Femur (tissue), 1 donor: ENCODE data around the gene SNAP91.
"Not testable (repeated sequence)": the region's sequence is repeated elsewhere in the genome, so short reads cannot be mapped to it uniquely, and the experiment has no call there.

Source experiments
- DNase-seq: peaks from one replicate; pipeline ENCODE4 v3.0.0-alpha.2; 2017

SNAP91 gene, protein sequence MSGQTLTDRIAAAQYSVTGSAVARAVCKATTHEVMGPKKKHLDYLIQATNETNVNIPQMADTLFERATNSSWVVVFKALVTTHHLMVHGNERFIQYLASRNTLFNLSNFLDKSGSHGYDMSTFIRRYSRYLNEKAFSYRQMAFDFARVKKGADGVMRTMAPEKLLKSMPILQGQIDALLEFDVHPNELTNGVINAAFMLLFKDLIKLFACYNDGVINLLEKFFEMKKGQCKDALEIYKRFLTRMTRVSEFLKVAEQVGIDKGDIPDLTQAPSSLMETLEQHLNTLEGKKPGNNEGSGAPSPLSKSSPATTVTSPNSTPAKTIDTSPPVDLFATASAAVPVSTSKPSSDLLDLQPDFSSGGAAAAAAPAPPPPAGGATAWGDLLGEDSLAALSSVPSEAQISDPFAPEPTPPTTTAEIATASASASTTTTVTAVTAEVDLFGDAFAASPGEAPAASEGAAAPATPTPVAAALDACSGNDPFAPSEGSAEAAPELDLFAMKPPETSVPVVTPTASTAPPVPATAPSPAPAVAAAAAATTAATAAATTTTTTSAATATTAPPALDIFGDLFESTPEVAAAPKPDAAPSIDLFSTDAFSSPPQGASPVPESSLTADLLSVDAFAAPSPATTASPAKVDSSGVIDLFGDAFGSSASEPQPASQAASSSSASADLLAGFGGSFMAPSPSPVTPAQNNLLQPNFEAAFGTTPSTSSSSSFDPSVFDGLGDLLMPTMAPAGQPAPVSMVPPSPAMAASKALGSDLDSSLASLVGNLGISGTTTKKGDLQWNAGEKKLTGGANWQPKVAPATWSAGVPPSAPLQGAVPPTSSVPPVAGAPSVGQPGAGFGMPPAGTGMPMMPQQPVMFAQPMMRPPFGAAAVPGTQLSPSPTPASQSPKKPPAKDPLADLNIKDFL

DNA sequence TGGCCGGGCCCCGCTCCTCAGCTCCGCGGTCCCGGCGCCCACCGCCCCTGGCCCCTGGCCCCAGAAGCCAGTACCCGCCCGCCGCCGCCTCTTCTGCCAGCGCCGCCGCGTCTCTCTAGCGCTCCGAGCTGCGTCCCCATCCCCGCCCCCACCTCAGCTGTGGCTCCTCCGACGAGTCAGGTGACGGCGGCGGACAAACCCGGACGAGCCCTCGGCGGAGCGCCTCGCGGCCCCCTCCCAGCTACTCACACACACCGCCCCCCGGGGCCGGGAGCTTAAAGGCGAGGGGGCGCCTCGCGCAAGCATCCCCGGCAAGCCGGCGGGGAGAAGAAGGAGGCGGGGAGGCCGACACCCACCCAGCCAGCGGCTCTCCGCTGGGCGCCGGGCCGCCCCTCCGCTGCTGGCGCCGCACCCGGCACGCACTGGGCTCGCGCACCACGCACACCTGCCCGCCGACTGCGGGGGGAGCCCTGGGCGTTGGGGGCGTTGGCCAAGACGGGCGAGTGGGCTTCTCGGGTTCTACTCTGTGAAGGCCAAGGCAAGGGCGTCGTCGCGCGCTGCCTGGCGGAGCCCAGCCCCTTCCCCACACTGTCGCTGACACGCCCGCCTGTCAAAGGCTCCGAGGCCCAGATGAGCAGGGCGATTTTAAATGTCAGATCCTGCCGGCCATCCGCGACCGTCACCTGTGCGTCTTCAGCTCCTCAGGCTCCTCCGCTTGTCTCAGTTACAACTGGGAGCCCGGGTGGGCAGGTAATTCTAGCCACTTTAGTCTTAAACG, at the start of gene SNAP91:
SNAP91 (minus strand) TSS at position 132 of the 778 bp plus-strand sequence. CDS start 1,174 bp downstream, outside the sequence.
- peak; percentile 64 for DNase-seq

DNA sequence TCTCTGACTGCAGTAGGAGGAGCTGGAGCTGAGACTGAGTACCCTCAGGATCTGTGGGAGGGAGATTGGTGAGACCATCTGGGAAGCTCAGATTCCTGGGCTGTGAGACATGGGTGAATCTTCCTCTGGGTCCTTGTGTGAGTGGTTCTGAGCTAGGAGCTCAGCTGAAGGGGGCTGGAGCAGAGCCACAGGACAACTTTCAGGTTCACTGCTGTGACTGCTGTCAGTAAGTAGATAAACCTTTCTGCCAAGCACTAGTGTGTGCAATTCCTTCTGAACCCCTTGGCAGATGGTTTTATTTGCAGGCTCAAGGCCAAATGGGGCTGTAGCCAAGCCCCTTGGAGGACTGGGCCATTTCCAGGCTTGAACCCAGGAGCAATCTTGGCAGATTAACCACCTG, 49.6 kb upstream of the SNAP91 start:
- DNase-seq, result no peak

DNA sequence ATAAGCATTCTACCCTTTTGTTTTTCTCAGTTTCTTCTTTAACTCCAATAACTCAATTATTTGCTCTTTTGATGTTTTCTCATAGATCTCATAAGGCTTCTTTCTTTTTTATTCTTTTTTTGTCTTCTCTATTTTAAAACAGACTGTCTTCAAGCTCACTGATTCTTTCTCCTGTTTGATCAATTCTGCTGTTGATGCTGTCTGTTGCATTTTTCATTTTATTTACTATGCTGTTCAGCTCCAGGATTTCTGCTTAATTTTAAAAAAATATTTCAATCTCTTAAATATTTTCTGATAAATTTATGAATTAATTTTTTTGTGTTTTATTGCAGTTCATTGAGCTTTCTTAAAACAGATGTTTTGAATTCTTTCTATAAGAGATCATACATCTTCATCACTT, 48.1 kb upstream of the SNAP91 start:
- DNase-seq, result no peak

DNA sequence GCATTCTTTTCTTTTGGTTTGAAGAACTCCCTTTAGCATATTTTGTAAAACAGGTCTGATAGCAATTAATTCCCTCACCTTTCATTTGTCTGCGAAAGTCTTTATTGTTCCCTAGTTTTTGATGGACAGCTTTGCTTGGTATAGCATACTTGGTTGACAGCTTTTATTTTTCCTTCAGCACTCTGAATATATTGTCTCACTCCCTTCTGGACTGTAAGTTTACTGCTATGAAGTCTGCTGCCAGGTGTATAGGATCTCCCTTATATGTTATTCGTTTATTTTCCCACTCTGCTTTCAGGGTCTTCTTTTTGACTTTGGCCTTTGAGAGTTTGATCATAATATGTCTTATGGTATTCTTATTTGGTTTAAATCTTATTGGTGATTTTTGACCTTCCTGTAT, 47.7 kb upstream of the SNAP91 start:
- DNase-seq, result no peak

DNA sequence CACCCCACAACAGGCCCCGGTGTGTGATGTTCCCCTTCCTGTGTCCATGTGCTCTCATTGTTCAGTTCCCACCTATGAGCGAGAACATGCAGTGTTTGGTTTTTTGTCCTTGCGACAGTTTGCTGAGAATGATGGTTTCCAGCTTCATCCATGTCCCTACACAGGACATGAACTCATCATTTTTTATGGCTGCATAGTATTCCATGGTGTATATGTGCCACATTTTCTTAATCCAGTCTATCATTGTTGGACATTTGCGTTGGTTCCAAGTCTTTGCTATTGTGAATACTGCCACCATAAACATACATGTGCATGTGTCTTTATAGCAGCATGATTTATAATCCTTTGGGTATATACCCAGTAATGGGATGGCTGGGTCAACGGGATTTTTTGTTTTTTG, 43.5 kb upstream of the SNAP91 start:
- not testable (repeated sequence) for DNase-seq

DNA sequence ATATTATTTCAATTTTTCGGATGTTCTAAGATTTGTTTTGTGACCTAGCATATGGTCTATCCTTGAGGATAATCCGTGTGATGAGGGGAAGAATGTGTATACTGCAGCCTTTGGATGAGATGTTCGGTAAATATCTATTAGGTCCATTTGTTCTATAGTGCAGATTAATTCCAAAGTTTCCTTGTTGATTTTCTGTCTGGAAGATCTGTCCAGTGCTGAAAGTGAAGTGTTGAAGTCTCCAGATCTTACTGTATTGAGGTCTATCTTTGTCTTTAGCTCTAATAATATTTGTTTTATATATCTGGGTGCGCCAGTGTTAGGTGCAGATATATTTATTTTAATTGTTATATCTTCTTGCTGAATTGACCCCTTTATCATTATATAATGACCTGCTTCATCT, 32.2 kb upstream of the SNAP91 start:
- no peak for DNase-seq

DNA sequence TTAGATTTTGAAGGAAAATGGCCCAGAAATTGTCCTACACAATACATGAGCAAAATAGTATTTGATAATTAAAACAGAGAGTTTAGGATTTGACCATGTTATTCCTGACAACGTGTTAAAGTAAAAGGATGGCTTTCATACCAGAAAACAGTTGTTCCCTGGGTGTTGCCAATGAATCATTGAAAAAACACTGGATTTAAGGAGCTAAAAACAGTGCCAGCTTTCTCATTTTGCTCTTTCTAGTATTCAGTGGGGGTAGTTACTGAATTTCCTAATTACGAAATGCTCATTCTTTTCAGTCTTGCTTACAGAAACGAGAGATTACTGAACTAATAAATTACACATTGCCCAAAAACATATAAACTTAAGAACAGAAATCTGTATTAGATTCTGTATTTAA, 26.6 kb upstream of the SNAP91 start:
- no peak for DNase-seq

DNA sequence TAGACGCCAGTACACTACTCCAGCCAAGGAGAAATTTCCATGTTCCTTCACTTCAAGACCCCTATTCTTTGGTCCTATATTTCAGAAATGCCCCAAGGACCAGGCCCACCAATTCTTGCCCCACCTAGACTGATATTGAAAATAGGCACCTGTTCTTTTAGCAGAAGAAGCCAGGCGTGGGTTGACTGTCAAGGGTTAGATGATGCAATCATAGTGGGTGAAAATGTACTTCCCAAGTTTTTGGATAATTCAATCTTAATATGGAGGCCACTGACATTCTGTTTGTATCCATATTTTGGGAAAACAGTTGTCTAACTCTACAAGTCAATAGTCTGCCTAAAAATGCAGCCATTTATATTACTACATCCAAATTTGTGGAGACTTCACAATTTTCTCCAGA, 21.0 kb upstream of the SNAP91 start:
- DNase-seq, result no peak

DNA sequence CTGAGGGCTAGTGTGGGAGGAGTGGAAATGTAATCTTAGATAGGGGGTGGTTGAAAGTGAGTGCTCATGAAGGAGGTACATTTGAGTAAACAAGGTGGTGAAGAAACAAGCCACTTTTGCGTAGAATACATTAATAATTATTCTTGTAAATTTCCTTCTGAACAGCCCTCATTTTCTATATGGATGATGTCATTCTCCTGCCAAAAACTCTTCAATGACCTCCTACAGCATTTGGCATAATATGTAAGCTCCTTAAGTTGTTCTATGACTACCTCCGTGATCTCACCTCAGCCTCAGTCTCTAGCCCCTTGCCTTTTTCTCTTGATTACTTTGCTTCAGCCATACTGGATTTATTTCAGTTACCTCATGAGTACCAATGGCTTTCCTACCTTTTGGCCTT, 14.0 kb upstream of the SNAP91 start:
- no peak for DNase-seq

DNA sequence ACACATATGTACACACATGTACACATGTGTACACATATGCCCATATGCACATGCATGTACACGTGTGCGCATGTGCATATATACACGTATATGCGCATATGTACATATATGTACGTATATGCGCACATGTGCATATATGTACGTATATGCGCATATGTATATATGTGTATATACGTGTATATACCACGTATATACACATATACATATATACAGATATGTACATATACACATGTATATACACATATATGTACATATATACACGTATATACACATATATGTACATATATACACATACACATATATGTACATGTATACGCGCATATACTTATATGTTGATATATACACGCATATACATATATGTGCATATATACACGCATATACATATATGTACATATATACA, 8.9 kb upstream of the SNAP91 start:
- DNase-seq, result no peak

DNA sequence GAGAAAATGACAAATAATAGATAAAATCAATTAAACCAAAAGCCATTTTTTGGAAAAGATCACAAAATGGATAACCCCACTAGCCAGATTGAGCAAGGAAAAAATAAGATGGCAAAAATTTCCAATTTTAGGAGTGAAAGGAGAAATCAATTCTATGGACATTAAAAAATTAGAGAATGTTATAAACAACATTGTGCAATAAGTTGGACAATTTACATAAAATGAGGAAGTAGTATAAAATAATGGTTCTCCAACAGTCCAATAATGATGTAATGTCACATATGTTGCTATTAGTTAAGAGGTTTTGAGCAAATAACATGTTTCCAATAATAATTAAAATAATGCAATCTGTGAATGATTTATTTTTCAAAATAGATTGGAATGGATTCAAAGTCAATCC, 3.1 kb upstream of the SNAP91 start:
- DNase-seq, result no peak

DNA sequence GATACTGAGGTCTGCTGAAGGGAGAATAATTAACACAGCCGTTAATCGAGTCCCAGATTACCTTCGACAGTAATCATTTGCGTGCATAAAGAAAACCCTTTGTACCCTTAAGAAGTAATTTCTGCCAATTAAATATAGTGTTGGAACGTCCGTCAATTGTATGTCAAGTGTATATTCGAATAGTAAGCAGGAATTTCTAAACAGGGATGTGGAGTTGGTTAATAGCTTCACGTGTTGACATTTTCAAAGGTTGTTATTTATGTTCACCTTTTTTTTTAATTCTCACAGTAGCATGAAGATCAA, 798 bp upstream of the SNAP91 start:
- no peak for DNase-seq

DNA sequence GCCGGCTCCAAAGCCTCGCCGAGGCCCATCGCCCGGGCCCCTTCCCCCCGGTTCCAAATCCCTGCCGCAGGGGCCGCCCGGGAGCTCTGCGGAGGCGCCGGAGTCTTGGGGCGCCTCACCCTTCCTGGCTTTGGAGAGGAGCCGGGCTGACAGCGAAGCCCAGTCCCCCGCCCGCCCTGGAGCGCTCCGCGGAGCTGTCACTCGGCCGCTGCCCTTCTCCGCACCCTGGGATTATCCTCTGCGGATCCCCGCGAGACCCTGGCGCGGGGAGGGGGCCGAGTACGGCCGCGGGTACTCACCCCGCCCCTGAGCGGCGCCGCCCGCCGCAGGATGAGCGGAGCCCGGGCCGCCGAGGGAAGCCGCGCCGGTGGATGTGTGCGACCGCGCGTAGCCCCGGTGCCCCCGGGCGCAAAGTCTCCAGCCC, 343 bp downstream of the SNAP91 start:
- peak; percentile 41 for DNase-seq

DNA sequence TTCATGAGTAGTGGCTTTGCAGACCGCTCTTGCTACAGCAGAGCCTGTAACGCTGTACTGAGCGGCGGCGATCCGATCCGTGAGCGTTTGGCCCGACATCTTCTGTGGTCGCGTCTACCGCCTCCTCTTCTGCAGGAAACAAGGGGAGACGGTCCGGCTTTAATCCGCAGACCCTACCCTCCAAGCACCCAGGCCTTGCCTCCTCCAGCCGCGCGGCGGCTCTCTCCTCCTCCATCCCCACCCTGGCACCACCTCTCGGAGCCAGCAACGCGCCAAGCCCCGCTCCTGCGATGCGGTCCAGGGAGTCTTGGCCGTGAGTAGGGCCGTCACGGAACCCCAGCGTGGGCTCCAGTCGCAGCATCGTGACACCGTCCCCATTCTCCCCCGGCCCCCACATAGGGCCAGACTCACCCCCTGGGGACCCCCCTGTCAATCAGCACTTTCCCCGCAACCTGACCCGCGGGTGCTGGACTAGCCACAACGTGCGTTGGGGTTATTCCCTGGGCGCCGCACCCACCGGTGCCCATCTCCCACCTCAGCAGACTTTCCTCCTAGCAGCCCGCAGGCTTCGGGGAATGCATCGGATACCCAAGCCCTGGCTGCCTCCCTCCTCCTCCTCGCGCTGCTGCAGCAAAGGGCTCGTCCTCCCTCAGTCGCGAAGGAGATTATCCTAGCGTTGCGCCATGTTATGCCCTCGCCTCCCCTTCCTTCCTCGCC, 914 bp downstream of the SNAP91 start:
- DNase-seq, result peak; percentile 14

DNA sequence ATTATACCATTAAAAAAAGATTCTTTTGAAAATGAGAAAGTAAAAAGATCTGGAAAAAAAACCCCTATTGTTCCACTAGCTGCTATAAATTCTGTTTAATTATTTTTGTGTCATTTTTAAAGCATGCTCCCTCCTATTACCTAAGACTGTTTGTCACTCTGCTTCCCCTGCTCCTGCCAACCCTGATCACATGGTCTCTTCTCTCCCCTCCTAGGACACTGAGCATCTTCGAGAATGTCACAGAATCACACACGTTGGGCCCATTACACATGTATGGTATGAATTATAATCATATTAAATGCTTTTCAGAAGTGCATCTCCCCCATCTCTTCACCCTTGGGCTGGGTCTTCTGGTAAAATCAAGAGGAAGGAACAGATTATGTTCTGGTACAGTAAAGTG, 6.2 kb downstream of the SNAP91 start:
- DNase-seq, result no peak

DNA sequence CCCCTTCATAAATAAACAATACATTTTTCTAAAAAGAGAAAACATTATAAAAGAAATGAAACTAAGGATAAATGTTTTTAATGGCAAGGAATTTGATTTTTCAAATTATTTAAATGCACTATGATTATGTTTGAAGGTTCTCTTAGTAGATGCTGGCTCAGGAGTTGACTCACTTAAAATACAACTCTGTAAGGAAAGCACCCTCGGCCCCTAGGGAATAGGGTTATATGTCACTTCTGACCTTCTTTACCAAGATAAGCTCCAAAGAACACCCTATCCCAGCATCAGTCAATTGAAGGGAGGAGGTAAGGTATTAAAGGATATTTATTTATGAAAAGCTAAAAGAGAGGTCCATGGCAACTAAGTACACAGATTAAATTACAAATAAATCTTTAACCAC, 6.8 kb downstream of the SNAP91 start:
- no peak for DNase-seq

DNA sequence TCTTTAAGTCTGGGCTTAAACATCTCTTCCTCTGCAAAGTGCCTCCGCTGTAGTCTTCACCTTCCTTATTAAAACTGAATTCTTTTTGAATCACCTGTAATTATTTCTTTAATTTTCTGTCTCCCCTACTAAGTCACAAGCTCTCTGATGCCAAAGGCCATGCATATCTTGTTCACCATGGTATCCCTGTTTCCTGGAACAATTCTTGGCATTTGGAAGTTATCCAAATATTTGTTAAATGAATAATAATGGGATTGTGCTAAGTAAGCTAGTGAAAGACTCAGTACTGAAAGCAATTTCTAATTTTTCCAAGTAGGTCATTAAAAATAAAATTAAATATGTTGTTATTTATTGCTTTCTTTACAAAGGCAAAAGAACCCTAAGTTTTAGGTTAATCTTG, 12.2 kb downstream of the SNAP91 start:
- DNase-seq, result no peak

DNA sequence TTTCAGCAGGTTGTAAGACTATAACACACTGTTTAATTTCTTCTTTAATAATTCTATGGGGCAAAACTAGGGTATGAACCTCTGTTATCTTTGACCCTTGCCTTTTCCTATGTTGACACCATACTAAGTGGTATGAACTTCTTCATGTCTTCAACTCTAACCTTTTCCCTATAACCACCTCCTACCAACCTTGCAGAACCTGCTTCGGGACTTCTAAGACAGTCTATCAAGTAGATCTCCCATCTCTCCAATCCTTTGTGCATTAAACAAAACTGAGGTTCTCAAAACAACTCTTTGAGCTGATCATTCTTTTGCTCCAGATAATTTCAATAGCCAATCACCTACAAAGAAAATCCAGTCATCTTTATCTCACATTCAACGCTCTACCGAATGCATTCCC, 23.4 kb downstream of the SNAP91 start:
- no peak for DNase-seq

DNA sequence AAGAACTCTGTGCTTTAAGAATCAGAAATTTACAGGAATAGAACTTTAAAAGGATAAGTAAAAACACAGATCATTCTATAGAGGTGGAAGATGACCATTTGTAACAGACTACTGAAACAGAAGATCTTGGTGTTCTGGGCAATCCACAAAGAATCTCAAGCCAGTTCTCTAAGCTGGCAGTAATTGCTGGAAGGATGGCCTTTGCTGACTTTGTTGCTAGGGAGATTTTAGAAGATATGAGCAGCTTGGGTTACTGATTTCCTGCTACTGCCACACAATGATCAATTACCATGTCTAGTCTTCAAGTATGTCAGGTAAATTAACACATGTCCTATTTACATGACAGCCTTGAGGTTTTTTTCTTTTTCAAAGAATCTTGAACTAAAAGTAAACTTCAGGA, 31.1 kb downstream of the SNAP91 start:
- no peak for DNase-seq

DNA sequence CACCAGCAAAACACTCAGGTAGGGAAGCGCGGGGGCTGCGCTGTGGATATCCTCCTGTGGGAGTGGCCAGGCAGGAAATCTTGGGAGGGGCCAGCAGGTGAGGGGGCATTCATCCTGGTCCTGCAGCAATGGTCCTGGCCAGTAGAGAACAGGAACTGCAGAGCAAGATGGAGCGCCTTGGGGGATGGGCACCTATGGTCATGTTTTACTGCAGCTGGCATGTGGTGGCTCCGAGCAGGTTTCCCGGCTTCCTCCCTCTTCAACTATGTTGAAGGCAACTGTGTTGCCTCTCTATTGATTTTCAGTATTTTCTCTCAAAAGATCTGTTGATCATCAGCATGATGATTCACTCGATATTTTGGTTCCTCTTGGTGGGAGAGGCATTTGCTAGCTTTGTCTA, 70.9 kb downstream of the SNAP91 start:
- no peak for DNase-seq

DNA sequence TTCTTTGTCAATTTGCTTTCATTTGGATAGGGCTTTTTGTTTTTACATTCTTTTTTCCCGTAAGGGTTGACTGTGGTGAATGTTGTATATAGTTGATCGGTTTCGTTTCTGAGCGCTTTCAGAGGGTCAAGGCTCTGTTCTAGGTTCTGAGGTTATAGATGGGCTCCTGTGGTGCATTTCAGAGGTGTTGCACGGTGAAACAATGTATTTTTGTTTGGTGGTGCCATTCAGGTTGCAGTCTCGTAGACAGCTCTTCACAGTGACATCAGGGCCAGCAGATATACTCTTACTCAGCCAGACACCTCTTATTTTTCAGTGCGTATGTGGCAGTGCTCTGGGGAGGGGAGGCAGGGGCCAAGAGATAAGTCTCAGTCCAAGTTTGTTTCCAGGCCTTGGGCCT, 72.1 kb downstream of the SNAP91 start:
- DNase-seq, result no peak

DNA sequence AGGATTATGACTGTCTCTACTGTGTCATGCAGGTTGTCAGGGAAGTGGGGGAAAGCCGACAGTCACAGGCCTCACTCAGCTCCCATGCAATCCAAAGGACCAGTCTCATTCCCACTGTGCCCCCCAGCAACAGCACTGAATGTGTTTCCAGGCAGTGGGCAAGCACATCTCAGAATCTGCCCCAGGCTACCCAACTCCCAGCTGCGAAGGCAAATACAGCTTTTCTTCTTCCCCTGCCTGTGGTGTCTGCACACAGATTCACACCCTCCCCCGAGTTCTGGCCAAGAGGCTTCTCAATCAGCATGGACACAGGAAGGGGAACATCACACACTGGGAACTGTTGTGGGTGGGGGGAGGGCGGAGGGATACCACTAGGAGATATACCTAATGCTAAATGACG, 75.3 kb downstream of the SNAP91 start:
- DNase-seq, result no peak

DNA sequence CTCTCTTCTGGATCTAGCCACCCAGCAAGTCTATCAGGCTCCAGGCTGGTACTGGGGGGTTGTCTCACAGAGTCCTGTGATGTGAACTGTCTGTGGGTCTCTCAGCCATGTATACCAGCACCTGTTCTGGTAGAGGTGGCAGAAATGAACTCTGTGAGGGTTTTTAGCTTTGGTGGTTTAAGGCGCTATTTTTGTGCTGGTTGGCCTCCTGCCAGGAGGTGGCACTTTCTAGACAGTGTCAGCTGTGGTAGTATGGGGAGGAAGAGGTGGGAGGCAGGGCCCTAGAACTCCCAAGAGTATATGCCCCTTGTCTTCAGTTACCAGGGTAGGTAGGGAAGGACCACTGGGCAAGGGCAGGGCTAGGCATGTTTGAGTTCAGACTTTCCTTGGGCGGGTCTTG, 75.8 kb downstream of the SNAP91 start:
- DNase-seq, result no peak
